Neutrophil (primary cell): Measurements from ENCODE around the gene FAM9C.

ENCODE experiments used
- H3K27ac ChIP-seq: fragments of 200-600 bp; sonication (generic); 2 replicates; pipeline ENCODE4 v1.5.1; 2016; ENCODE audit warnings: mild to moderate bottlenecking, moderate library complexity
- H3K27me3 ChIP-seq: fragments of 200-600 bp; sonication (generic); 2 replicates; pipeline ENCODE4 v1.6.0; 2016; ENCODE audit warnings: mild to moderate bottlenecking
- H3K36me3 ChIP-seq: fragments of 200-600 bp; sonication (generic); 2 replicates; pipeline ENCODE4 v1.5.1; 2017
- H3K4me1 ChIP-seq, 2 experiments: fragments of 200-600 bp in 1 of 2; sonication (generic) in 1 of 2; 1 replicate in 1 of 2; 2 replicates in 1 of 2; pipeline versions ENCODE4 v1.5.1 to v1.6.1; 2013 to 2016; ENCODE audit warnings: low read depth in 1 of 2, low read length in 1 of 2, mild to moderate bottlenecking in 1 of 2, moderate library complexity in 1 of 2; ENCODE audit not compliant: control insufficient read depth in 1 of 2, insufficient read depth in 1 of 2
- H3K4me3 ChIP-seq, 2 experiments: fragments of 200-600 bp in 1 of 2; sonication (generic) in 1 of 2; 1 replicate in 1 of 2; 2 replicates in 1 of 2; pipeline ENCODE4 v1.5.1; 2013 to 2016; ENCODE audit warnings: low read depth in 1 of 2, low read length in 1 of 2, mild to moderate bottlenecking in 1 of 2, moderate library complexity in 1 of 2
- H3K9me3 ChIP-seq: fragments of 200-600 bp; sonication (generic); 2 replicates; pipeline ENCODE4 v1.5.1; 2016
- TF ChIP-seq, protein P1 (sequence below): fragments of 200-600 bp; sonication (generic); IDR thresholded peaks from 2 replicates; pipeline ENCODE4 v1.5.1; 2016; ENCODE audit warnings: antibody characterized with exemption

Gene FAM9C

DNA sequence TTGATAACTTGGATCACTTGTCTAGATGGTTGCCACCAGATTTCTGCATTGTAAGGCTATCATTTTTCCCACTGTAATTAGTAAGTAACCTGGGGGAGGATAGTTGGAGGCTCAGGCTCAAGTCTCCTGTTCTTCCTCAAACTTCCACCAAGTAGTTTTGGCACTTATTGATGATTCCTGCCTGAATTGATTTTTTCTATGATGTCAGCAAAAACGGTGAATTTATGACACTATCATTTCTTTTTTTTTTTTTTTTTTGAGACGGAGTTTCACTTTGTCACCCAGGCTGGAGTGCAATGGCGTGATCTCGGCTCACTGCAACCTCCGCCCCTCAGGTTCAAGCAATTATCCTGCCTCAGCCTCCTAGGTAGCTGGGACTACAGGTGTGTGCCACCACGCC is 57.1 kb downstream of the FAM9C start:
- H3K27me3 ChIP-seq = no peaks in the 10 kb centered on the region
- H3K4me1 ChIP-seq = peaks cover 11 to 17% of the 10 kb centered on the region in 2 experiments
- no peaks in the 10 kb centered on the region for H3K36me3 ChIP-seq
- H3K9me3 ChIP-seq = no peaks in the 10 kb centered on the region
- TF ChIP-seq, protein P1, sequence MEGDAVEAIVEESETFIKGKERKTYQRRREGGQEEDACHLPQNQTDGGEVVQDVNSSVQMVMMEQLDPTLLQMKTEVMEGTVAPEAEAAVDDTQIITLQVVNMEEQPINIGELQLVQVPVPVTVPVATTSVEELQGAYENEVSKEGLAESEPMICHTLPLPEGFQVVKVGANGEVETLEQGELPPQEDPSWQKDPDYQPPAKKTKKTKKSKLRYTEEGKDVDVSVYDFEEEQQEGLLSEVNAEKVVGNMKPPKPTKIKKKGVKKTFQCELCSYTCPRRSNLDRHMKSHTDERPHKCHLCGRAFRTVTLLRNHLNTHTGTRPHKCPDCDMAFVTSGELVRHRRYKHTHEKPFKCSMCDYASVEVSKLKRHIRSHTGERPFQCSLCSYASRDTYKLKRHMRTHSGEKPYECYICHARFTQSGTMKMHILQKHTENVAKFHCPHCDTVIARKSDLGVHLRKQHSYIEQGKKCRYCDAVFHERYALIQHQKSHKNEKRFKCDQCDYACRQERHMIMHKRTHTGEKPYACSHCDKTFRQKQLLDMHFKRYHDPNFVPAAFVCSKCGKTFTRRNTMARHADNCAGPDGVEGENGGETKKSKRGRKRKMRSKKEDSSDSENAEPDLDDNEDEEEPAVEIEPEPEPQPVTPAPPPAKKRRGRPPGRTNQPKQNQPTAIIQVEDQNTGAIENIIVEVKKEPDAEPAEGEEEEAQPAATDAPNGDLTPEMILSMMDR = no peak
- H3K27ac ChIP-seq = no peak overlapping the region
- no peak overlapping the region for H3K4me3 ChIP-seq

- Histone ChIP-seq H3K4me3 (no peak overlapping the region), H3K36me3 (no peaks in the 10 kb centered on the region), H3K9me3 (no peaks in the 10 kb centered on the region), H3K4me1 (peaks cover 16 to 22% of the 10 kb centered on the region in 2 experiments), H3K27me3 (no peaks in the 10 kb centered on the region), H3K27ac (no peak overlapping the region)
- TF ChIP-seq, protein P1 = no peak
Observed at GRCh38 chrX:12986886-12987285, 57.5 kb downstream of the FAM9C start.

- TF ChIP-seq, protein P1 = no peak
- no peaks in the 10 kb centered on the region for H3K9me3 ChIP-seq
- H3K4me1 ChIP-seq = peaks cover 22 to 28% of the 10 kb centered on the region in 2 experiments
- no peak overlapping the region for H3K27ac ChIP-seq
- no peak overlapping the region for H3K4me3 ChIP-seq
- H3K27me3 ChIP-seq = no peaks in the 10 kb centered on the region
- no peaks in the 10 kb centered on the region for H3K36me3 ChIP-seq
Observed at GRCh38 chrX:12986164-12986779, 58.1 kb downstream of the FAM9C start.
